ENCODE results near the gene ZNF831. TPM values are rescaled to one million over a fixed set of nuclear protein-coding genes. Genes with fewer than 3 reads are reported as not detected.

The ZNF831 gene
- total RNA-seq, 1 experiment from 2014 or later: not detected

- TF ChIP-seq, protein P1, sequence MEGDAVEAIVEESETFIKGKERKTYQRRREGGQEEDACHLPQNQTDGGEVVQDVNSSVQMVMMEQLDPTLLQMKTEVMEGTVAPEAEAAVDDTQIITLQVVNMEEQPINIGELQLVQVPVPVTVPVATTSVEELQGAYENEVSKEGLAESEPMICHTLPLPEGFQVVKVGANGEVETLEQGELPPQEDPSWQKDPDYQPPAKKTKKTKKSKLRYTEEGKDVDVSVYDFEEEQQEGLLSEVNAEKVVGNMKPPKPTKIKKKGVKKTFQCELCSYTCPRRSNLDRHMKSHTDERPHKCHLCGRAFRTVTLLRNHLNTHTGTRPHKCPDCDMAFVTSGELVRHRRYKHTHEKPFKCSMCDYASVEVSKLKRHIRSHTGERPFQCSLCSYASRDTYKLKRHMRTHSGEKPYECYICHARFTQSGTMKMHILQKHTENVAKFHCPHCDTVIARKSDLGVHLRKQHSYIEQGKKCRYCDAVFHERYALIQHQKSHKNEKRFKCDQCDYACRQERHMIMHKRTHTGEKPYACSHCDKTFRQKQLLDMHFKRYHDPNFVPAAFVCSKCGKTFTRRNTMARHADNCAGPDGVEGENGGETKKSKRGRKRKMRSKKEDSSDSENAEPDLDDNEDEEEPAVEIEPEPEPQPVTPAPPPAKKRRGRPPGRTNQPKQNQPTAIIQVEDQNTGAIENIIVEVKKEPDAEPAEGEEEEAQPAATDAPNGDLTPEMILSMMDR (IDR thresholded peaks at IDR 0.05; ENCODE audit: insufficient read depth in 1 of 2, low read depth in 1 of 2, low read length in 1 of 2, severe bottlenecking in 1 of 2, unreplicated experiment in 1 of 2): no peak
- Histone ChIP-seq H3K27me3 (replicated peaks; ENCODE audit: control insufficient read depth, insufficient read depth, low read length) (no peaks in the 10 kb centered on the region; the same call in 1 of the 2 replicates), H3K4me1 (peaks cover 9% of the 10 kb centered on the region), H3K4me3 (ENCODE audit: low read depth, low read length) (no peak overlapping the region), H3K9me3 (peaks cover 3% of the 10 kb centered on the region; the same call in 1 of the 2 replicates), H3K36me3 (ENCODE audit: control insufficient read depth, insufficient read depth, low read length) (no peaks in the 10 kb centered on the region)
- no peak overlapping the region for H3K27ac Mint-ChIP-seq (ENCODE audit: unreplicated experiment)
- H3K4me1 Mint-ChIP-seq (ENCODE audit: low read depth, unreplicated experiment): no peaks in the 10 kb centered on the region
- intact Hi-C loops (cut with micrococcal nuclease; ENCODE audit: unreplicated experiment): no loop called here
- no peaks in the 10 kb centered on the region for H3K9me3 Mint-ChIP-seq (ENCODE audit: unreplicated experiment)
- DNase-seq: no peak
- H3K27me3 Mint-ChIP-seq (ENCODE audit: insufficient read depth, unreplicated experiment): peaks cover 24% of the 10 kb centered on the region
- H3K4me3 Mint-ChIP-seq (ENCODE audit: unreplicated experiment): no peak overlapping the region
- CTCF ChIA-PET: no interaction called here
- no peaks in the 10 kb centered on the region for H3K36me3 Mint-ChIP-seq (ENCODE audit: insufficient read depth, unreplicated experiment)
- no TSS peak for BruUV-seq (replicated peaks)
- POLR2A ChIA-PET: no interaction called here
Measured at GRCh38 chr20:59147586-59147985, 16.0 kb upstream of the ZNF831 start.

GRCh38 chr20:59148701-59149493 is 14.7 kb upstream of the ZNF831 start:
- Mint-ChIP-seq H3K27me3 (ENCODE audit: insufficient read depth, unreplicated experiment) (peaks cover 27% of the 10 kb centered on the region), H3K4me3 (ENCODE audit: unreplicated experiment) (no peak overlapping the region), H3K9me3 (ENCODE audit: unreplicated experiment) (no peaks in the 10 kb centered on the region), H3K4me1 (ENCODE audit: low read depth, unreplicated experiment) (no peaks in the 10 kb centered on the region), H3K27ac (ENCODE audit: unreplicated experiment) (no peak overlapping the region), H3K36me3 (ENCODE audit: insufficient read depth, unreplicated experiment) (no peaks in the 10 kb centered on the region)
- Histone ChIP-seq H3K36me3 (ENCODE audit: control insufficient read depth, insufficient read depth, low read length) (no peaks in the 10 kb centered on the region), H3K27me3 (replicated peaks; ENCODE audit: control insufficient read depth, insufficient read depth, low read length) (no peaks in the 10 kb centered on the region; the same call in 1 of the 2 replicates), H3K9me3 (peaks cover 3% of the 10 kb centered on the region; the same call in 1 of the 2 replicates), H3K4me3 (ENCODE audit: low read depth, low read length) (no peak overlapping the region), H3K4me1 (peaks cover 9% of the 10 kb centered on the region)
- intact Hi-C loops (cut with micrococcal nuclease; ENCODE audit: unreplicated experiment): no loop called here
- ChIA-PET POLR2A (no interaction called here), CTCF (no interaction called here)
- no peak for DNase-seq
- BruUV-seq (replicated peaks): no TSS peak
- TF ChIP-seq, protein P1 (IDR thresholded peaks at IDR 0.05; ENCODE audit: insufficient read depth in 1 of 2, low read depth in 1 of 2, low read length in 1 of 2, severe bottlenecking in 1 of 2, unreplicated experiment in 1 of 2): no peak

- TF ChIP-seq, protein P1 (IDR thresholded peaks at IDR 0.05; ENCODE audit: insufficient read depth in 1 of 2, low read depth in 1 of 2, low read length in 1 of 2, severe bottlenecking in 1 of 2, unreplicated experiment in 1 of 2): no peak
- no peak overlapping the region for H3K4me3 ChIP-seq (ENCODE audit: low read depth, low read length)
- peaks cover 3% of the 10 kb centered on the region; the same call in 1 of the 2 replicates for H3K9me3 ChIP-seq
- Mint-ChIP-seq H3K27ac (ENCODE audit: unreplicated experiment) (no peak overlapping the region), H3K4me3 (ENCODE audit: unreplicated experiment) (no peak overlapping the region), H3K27me3 (ENCODE audit: insufficient read depth, unreplicated experiment) (peaks cover 33% of the 10 kb centered on the region), H3K9me3 (ENCODE audit: unreplicated experiment) (no peaks in the 10 kb centered on the region), H3K36me3 (ENCODE audit: insufficient read depth, unreplicated experiment) (no peaks in the 10 kb centered on the region), H3K4me1 (ENCODE audit: low read depth, unreplicated experiment) (peaks cover 6% of the 10 kb centered on the region)
- H3K27me3 ChIP-seq (replicated peaks; ENCODE audit: control insufficient read depth, insufficient read depth, low read length): no peaks in the 10 kb centered on the region; the same call in 1 of the 2 replicates
- intact Hi-C loops (cut with micrococcal nuclease; ENCODE audit: unreplicated experiment): no loop called here
- BruUV-seq (replicated peaks): no TSS peak
- ChIA-PET POLR2A (no interaction called here), CTCF (no interaction called here)
- peaks cover 13% of the 10 kb centered on the region for H3K4me1 ChIP-seq
- peak; percentile 56 to 80 for DNase-seq
- no peaks in the 10 kb centered on the region for H3K36me3 ChIP-seq (ENCODE audit: control insufficient read depth, insufficient read depth, low read length)
Measured at GRCh38 chr20:59149678-59150504, 13.7 kb upstream of the ZNF831 start.

Measured in Caco-2 (cell line).